ENCODE data around the gene PRRC1. TPM values are rescaled to one million over a fixed set of nuclear protein-coding genes. Genes with fewer than 3 reads are reported as not detected.
"Not testable (repeated sequence)": the region's sequence is repeated elsewhere in the genome, so short reads cannot be mapped to it uniquely, and the experiment has no call there.

PRRC1 gene
- total RNA-seq, 1 donor from 2014 or later: 31.9 TPM

DNA sequence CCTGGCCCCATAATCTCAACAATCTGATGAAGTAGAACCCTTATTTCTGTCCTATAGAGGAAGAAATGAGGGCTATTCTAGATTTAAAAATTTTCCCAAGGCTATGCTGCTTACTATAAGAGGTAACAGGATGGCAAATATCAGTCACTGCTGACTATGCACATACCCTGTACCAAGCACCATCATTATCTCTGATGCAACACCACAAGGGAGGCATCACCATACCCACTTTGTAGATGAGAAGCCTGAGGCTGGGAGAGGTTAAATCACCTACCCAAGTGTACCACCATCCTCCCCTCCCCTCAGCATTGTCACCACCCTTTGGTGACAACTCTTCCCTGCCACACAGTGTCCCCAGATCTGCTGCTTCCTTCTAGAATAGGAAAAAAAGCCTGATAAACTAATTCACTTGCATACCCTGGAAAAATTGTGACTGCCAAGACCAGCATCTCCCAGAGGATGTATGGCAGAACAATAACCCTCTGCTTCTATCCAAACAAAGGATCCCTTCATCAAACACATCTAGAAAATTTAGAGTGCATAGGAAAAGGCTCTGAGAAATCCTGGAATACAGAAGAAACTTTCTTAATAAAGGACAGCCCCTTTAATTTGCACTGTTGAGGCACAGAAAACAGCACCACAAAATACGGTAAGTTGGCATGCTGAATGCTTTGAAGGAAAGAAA lies 48.3 kb downstream of the PRRC1 start:
- TF ChIP-seq, protein P1, sequence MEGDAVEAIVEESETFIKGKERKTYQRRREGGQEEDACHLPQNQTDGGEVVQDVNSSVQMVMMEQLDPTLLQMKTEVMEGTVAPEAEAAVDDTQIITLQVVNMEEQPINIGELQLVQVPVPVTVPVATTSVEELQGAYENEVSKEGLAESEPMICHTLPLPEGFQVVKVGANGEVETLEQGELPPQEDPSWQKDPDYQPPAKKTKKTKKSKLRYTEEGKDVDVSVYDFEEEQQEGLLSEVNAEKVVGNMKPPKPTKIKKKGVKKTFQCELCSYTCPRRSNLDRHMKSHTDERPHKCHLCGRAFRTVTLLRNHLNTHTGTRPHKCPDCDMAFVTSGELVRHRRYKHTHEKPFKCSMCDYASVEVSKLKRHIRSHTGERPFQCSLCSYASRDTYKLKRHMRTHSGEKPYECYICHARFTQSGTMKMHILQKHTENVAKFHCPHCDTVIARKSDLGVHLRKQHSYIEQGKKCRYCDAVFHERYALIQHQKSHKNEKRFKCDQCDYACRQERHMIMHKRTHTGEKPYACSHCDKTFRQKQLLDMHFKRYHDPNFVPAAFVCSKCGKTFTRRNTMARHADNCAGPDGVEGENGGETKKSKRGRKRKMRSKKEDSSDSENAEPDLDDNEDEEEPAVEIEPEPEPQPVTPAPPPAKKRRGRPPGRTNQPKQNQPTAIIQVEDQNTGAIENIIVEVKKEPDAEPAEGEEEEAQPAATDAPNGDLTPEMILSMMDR (IDR thresholded peaks at IDR 0.05): no peak
- TF ChIP-seq POLR2AphosphoS5 (IDR thresholded peaks at IDR 0.05; ENCODE audit: insufficient read depth in 1 of 2, low read depth in 1 of 2) (no peak), POLR2A (IDR thresholded peaks at IDR 0.05) (no peak)
- no peaks in the 10 kb centered on the region for H3K27me3 ChIP-seq
- DNase-seq (ENCODE audit: extremely low spot score in 2 of 2): no peak
- H3K4me3 ChIP-seq: no peak overlapping the region
- H3K9me3 ChIP-seq: no peaks in the 10 kb centered on the region
- no peak overlapping the region for H3K27ac ChIP-seq
- H3K4me1 ChIP-seq: no peaks in the 10 kb centered on the region
- intact Hi-C loops (cut with DNase I): loop anchor here (10.0 kb wide), 1 partner anchor 519 kb away; the partner anchor contains the start of gene SLC12A2
- no peaks in the 10 kb centered on the region for H3K36me3 ChIP-seq

DNA sequence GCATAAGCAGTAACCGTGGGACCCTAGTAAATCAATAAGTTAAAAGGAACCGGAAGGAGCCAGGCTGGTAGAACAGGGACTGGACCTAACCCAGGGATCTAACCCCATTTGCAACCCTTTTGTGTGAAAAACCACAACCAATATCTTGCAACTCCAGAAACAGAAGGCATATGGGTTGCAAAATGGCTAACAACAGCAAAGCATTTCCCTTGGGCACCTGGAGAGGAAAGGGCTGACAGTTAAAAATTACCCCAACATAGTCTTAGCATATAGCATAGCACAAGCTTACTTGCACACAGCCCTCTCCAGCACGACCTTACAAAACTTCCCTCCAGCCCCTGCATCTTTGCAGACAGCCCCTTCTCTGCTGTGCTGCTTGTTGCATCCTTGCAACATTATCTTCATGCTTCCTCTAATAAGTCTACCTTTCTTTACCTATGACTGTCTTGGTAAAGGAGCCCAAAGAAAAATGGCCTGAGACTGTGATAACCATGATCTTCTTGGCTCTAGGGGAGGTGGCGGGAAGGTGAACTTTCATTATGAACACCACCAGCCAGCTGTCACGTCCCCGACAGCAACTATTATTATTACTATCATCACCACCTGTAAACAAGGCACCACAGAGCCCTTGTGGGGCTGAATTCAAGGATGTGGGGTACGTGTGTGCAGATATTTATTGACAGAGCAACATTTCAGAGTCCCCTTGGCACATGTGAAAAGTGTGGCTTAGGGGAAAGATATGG lies 49.8 kb downstream of the PRRC1 start:
- intact Hi-C loops (cut with DNase I): loop anchor here (10.0 kb wide), 1 partner anchor 518 kb away; the partner anchor contains the start of gene SLC12A2
- Histone ChIP-seq H3K36me3 (no peaks in the 10 kb centered on the region), H3K4me1 (no peaks in the 10 kb centered on the region), H3K9me3 (no peaks in the 10 kb centered on the region), H3K27ac (no peak overlapping the region), H3K27me3 (no peaks in the 10 kb centered on the region), H3K4me3 (no peak overlapping the region)
- DNase-seq (ENCODE audit: extremely low spot score in 2 of 2): no peak
- no peak for TF ChIP-seq POLR2A (IDR thresholded peaks at IDR 0.05)
- TF ChIP-seq, protein P1 (IDR thresholded peaks at IDR 0.05): no peak
- TF ChIP-seq POLR2AphosphoS5 (IDR thresholded peaks at IDR 0.05; ENCODE audit: insufficient read depth in 1 of 2, low read depth in 1 of 2): no peak

DNA sequence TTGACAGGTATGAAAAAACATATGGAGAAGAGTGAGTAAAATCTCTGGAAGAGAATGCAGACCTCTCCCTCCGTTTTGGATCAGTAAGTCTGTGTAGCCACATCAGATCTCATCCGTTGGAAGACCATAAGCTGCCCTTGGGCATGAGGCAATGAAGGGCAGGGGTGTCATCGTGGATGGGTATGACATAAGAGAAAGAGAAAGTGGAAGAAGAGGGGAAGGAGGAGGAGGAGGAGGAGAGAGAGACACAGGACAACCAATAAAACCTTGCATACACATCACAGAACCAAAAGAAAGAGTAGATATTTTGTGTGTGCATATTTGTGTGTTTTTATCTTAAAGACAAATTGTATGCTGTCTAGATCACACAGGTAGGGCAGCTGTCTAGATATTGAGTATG lies 50.7 kb downstream of the PRRC1 start:
- Histone ChIP-seq H3K36me3 (no peaks in the 10 kb centered on the region), H3K27me3 (no peaks in the 10 kb centered on the region), H3K4me1 (no peaks in the 10 kb centered on the region), H3K4me3 (no peak overlapping the region), H3K9me3 (no peaks in the 10 kb centered on the region), H3K27ac (no peak overlapping the region)
- no peak for DNase-seq (ENCODE audit: extremely low spot score in 2 of 2)
- no peak for TF ChIP-seq POLR2A (IDR thresholded peaks at IDR 0.05)
- TF ChIP-seq, protein P1 (IDR thresholded peaks at IDR 0.05): no peak
- TF ChIP-seq POLR2AphosphoS5 (IDR thresholded peaks at IDR 0.05; ENCODE audit: insufficient read depth in 1 of 2, low read depth in 1 of 2): no peak
- intact Hi-C loops (cut with DNase I): loop anchor here (10.0 kb wide), 1 partner anchor 517 kb away; the partner anchor contains the start of gene SLC12A2

DNA sequence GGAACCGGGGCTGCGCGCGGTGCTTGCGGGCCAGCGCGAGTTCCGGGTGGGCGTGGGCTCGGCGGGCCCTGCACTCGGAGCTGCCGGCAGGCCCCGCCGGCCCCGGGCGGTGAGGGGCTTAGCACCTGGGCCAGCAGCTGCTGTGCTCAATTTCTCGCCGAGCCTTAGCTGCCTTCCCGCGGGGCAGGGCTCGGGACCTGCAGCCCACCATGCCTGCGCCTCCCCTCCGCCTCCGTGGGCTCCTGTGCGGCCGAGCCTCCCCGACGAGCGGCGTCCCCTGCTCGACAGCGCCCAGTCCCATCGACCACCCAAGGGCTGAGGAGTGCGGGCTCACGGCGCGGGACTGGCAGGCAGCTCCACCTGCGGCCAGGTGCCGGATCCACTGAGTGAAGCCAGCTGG lies 52.0 kb downstream of the PRRC1 start:
- not testable (repeated sequence) for DNase-seq (ENCODE audit: extremely low spot score in 2 of 2); H3K36me3 ChIP-seq; H3K27ac ChIP-seq; H3K9me3 ChIP-seq; H3K27me3 ChIP-seq; H3K4me3 ChIP-seq; H3K4me1 ChIP-seq
- intact Hi-C loops (cut with DNase I): loop anchor here (10.0 kb wide), 1 partner anchor 515 kb away; the partner anchor contains the start of gene SLC12A2

DNA sequence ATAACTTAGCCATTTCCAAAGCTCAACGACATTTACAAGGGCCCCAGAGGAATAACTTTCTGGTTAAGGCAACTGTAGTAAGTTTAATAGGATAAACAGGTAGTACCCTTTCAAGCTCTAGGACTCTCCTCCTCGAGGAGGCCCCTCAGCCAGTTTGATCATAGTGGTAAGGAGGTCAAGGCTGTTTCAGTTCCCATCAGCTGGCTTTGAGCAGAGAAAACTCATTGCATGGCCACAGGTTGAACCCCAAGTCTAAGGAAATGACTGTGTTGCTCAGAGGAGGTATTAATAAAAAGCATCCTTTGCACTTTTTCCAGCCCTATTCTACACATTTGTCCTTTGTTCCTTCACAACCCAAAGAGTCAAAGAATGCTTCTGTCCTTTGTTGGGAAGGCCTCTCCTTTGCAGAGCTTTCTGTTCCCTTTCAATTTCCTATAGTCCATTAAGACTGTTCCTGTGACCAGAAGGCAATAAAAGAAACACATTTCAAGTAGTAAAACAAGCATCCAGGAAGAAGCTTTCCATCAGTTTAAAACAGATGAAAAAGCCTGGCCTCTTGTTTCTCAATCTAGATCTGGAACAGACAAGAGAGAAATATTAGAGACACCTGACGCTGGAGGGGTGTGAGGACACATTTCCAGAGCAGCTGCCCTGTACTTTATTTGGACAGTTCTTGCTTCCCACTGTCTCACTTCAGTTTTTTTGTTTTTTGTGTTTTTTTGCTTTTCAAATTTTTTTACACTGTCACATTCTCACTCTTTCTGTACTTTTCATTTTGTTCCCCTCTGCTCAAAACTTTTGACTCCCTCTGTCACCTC lies 54.1 kb downstream of the PRRC1 start:
- intact Hi-C loops (cut with DNase I): no loop called here
- H3K36me3 ChIP-seq: no peaks in the 10 kb centered on the region
- peaks cover 4% of the 10 kb centered on the region for H3K9me3 ChIP-seq
- DNase-seq (ENCODE audit: extremely low spot score in 2 of 2): no peak
- TF ChIP-seq, protein P1 (IDR thresholded peaks at IDR 0.05): no peak
- no peak for TF ChIP-seq POLR2A (IDR thresholded peaks at IDR 0.05)
- TF ChIP-seq POLR2AphosphoS5 (IDR thresholded peaks at IDR 0.05; ENCODE audit: insufficient read depth in 1 of 2, low read depth in 1 of 2): no peak
- H3K4me3 ChIP-seq: no peak overlapping the region
- H3K27me3 ChIP-seq: no peaks in the 10 kb centered on the region
- no peaks in the 10 kb centered on the region for H3K4me1 ChIP-seq
- no peak overlapping the region for H3K27ac ChIP-seq

Measured in vagina (tissue), 2 donors.